Measurements from ENCODE around the gene CDH4. TPM values are rescaled to one million over a fixed set of nuclear protein-coding genes. Genes with fewer than 3 reads are reported as not detected.

Gene CDH4
- total and polyA plus RNA-seq, 3 experiments from 2014 or later = 0.22 TPM; not detected in 2

GRCh38 chr20:61749406-61750075, 497.5 kb downstream of the CDH4 start:
- DNase-seq = no peak
- Histone ChIP-seq H3K36me3 (ENCODE audit: insufficient read depth, low read length) (no peaks in the 10 kb centered on the region), H3K9me3 (ENCODE audit: low read length) (no peaks in the 10 kb centered on the region), H3K27me3 (ENCODE audit: insufficient read depth, low read length, poor library complexity, severe bottlenecking) (no peaks in the 10 kb centered on the region), H3K4me1 (ENCODE audit: insufficient read depth, low read length) (no peaks in the 10 kb centered on the region), H3K4me3 (ENCODE audit: low read length) (no peak overlapping the region), H3K27ac (ENCODE audit: low read depth, low read length) (no peak overlapping the region)
- Mint-ChIP-seq H3K27me3 (peaks cover 0 to 6% of the 10 kb centered on the region in 2 donors), H3K36me3 (no peaks in the 10 kb centered on the region), H3K27ac (no peak overlapping the region), H3K4me3 (no peak overlapping the region), H3K9me3 (peaks cover 5 to 20% (median 9%) of the 10 kb centered on the region in 5 donors), H3K4me1 (no peaks in the 10 kb centered on the region)
- CTCF ChIA-PET = no interaction called here
- POLR2A ChIA-PET = no interaction called here

GRCh38 chr20:61750093-61750492, 498.0 kb downstream of the CDH4 start:
- H3K9me3 Mint-ChIP-seq = peaks cover 5 to 20% (median 7%) of the 10 kb centered on the region in 5 donors
- no peak for DNase-seq
- no peak overlapping the region for H3K4me3 Mint-ChIP-seq
- H3K27ac ChIP-seq (ENCODE audit: low read depth, low read length) = no peak overlapping the region
- no peak overlapping the region for H3K4me3 ChIP-seq (ENCODE audit: low read length)
- POLR2A ChIA-PET = no interaction called here
- peaks cover 0 to 5% of the 10 kb centered on the region in 2 donors for H3K27me3 Mint-ChIP-seq
- no peaks in the 10 kb centered on the region for H3K9me3 ChIP-seq (ENCODE audit: low read length)
- CTCF ChIA-PET = no interaction called here
- no peaks in the 10 kb centered on the region for H3K36me3 ChIP-seq (ENCODE audit: insufficient read depth, low read length)
- H3K4me1 ChIP-seq (ENCODE audit: insufficient read depth, low read length) = no peaks in the 10 kb centered on the region
- no peak overlapping the region for H3K27ac Mint-ChIP-seq
- no peaks in the 10 kb centered on the region for H3K27me3 ChIP-seq (ENCODE audit: insufficient read depth, low read length, poor library complexity, severe bottlenecking)
- H3K4me1 Mint-ChIP-seq = no peaks in the 10 kb centered on the region
- H3K36me3 Mint-ChIP-seq = no peaks in the 10 kb centered on the region

- no peaks in the 10 kb centered on the region for H3K27me3 ChIP-seq (ENCODE audit: insufficient read depth, low read length, poor library complexity, severe bottlenecking)
- H3K36me3 ChIP-seq (ENCODE audit: insufficient read depth, low read length) = no peaks in the 10 kb centered on the region
- H3K4me3 ChIP-seq (ENCODE audit: low read length) = no peak overlapping the region
- Mint-ChIP-seq H3K27me3 (no peaks in the 10 kb centered on the region), H3K36me3 (no peaks in the 10 kb centered on the region), H3K27ac (no peak overlapping the region), H3K9me3 (peaks cover 5 to 20% (median 7%) of the 10 kb centered on the region in 5 donors), H3K4me1 (no peaks in the 10 kb centered on the region), H3K4me3 (no peak overlapping the region)
- ChIA-PET CTCF (no interaction called here), POLR2A (no interaction called here)
- no peaks in the 10 kb centered on the region for H3K9me3 ChIP-seq (ENCODE audit: low read length)
- no peak overlapping the region for H3K27ac ChIP-seq (ENCODE audit: low read depth, low read length)
- H3K4me1 ChIP-seq (ENCODE audit: insufficient read depth, low read length) = no peaks in the 10 kb centered on the region
- no peak for DNase-seq
Measured at GRCh38 chr20:61752576-61752975, 500.5 kb downstream of the CDH4 start.

- Histone ChIP-seq H3K4me1 (ENCODE audit: insufficient read depth, low read length) (no peaks in the 10 kb centered on the region), H3K36me3 (ENCODE audit: insufficient read depth, low read length) (no peaks in the 10 kb centered on the region), H3K4me3 (ENCODE audit: low read length) (no peak overlapping the region), H3K27ac (ENCODE audit: low read depth, low read length) (no peak overlapping the region), H3K9me3 (ENCODE audit: low read length) (no peaks in the 10 kb centered on the region), H3K27me3 (ENCODE audit: insufficient read depth, low read length, poor library complexity, severe bottlenecking) (no peaks in the 10 kb centered on the region)
- H3K36me3 Mint-ChIP-seq = no peaks in the 10 kb centered on the region
- H3K27ac Mint-ChIP-seq = no peak overlapping the region
- H3K27me3 Mint-ChIP-seq = no peaks in the 10 kb centered on the region
- no peak overlapping the region for H3K4me3 Mint-ChIP-seq
- no peaks in the 10 kb centered on the region for H3K4me1 Mint-ChIP-seq
- ChIA-PET POLR2A (no interaction called here), CTCF (no interaction called here)
- peaks cover 2 to 20% (median 7%) of the 10 kb centered on the region in 5 donors for H3K9me3 Mint-ChIP-seq
- DNase-seq = no peak
Measured at GRCh38 chr20:61753316-61753942, 501.4 kb downstream of the CDH4 start.

GRCh38 chr20:61753987-61754956, 502.2 kb downstream of the CDH4 start:
- H3K27me3 Mint-ChIP-seq = no peaks in the 10 kb centered on the region
- no peaks in the 10 kb centered on the region for H3K27me3 ChIP-seq (ENCODE audit: insufficient read depth, low read length, poor library complexity, severe bottlenecking)
- no peak overlapping the region for H3K4me3 Mint-ChIP-seq
- ChIA-PET POLR2A (no interaction called here), CTCF (no interaction called here)
- peaks cover 2 to 20% (median 7%) of the 10 kb centered on the region in 5 donors for H3K9me3 Mint-ChIP-seq
- H3K4me3 ChIP-seq (ENCODE audit: low read length) = no peak overlapping the region
- no peaks in the 10 kb centered on the region for H3K9me3 ChIP-seq (ENCODE audit: low read length)
- no peaks in the 10 kb centered on the region for H3K36me3 Mint-ChIP-seq
- H3K4me1 Mint-ChIP-seq = no peaks in the 10 kb centered on the region
- no peak for DNase-seq
- H3K4me1 ChIP-seq (ENCODE audit: insufficient read depth, low read length) = no peaks in the 10 kb centered on the region
- H3K36me3 ChIP-seq (ENCODE audit: insufficient read depth, low read length) = no peaks in the 10 kb centered on the region
- H3K27ac Mint-ChIP-seq = no peak overlapping the region
- H3K27ac ChIP-seq (ENCODE audit: low read depth, low read length) = no peak overlapping the region

- Mint-ChIP-seq H3K4me3 (no peak overlapping the region), H3K27ac (no peak overlapping the region), H3K4me1 (no peaks in the 10 kb centered on the region), H3K27me3 (no peaks in the 10 kb centered on the region), H3K9me3 (peaks cover 2 to 16% (median 7%) of the 10 kb centered on the region in 5 donors), H3K36me3 (no peaks in the 10 kb centered on the region)
- CTCF ChIA-PET = no interaction called here
- H3K4me3 ChIP-seq (ENCODE audit: low read length) = no peak overlapping the region
- H3K9me3 ChIP-seq (ENCODE audit: low read length) = no peaks in the 10 kb centered on the region
- POLR2A ChIA-PET = no interaction called here
- no peak for DNase-seq
- no peak overlapping the region for H3K27ac ChIP-seq (ENCODE audit: low read depth, low read length)
- no peaks in the 10 kb centered on the region for H3K4me1 ChIP-seq (ENCODE audit: insufficient read depth, low read length)
- H3K36me3 ChIP-seq (ENCODE audit: insufficient read depth, low read length) = no peaks in the 10 kb centered on the region
- no peaks in the 10 kb centered on the region for H3K27me3 ChIP-seq (ENCODE audit: insufficient read depth, low read length, poor library complexity, severe bottlenecking)
Measured at GRCh38 chr20:61754976-61755778, 503.1 kb downstream of the CDH4 start.

GRCh38 chr20:61755971-61756845, 504.1 kb downstream of the CDH4 start:
- Histone ChIP-seq H3K27ac (ENCODE audit: low read depth, low read length) (no peak overlapping the region), H3K4me1 (ENCODE audit: insufficient read depth, low read length) (no peaks in the 10 kb centered on the region), H3K27me3 (ENCODE audit: insufficient read depth, low read length, poor library complexity, severe bottlenecking) (no peaks in the 10 kb centered on the region), H3K4me3 (ENCODE audit: low read length) (no peak overlapping the region), H3K9me3 (ENCODE audit: low read length) (no peaks in the 10 kb centered on the region), H3K36me3 (ENCODE audit: insufficient read depth, low read length) (no peaks in the 10 kb centered on the region)
- Mint-ChIP-seq H3K4me3 (no peak overlapping the region), H3K36me3 (no peaks in the 10 kb centered on the region), H3K4me1 (no peaks in the 10 kb centered on the region), H3K9me3 (peaks cover 0 to 7% (median under 1%) of the 10 kb centered on the region in 5 donors), H3K27me3 (no peaks in the 10 kb centered on the region), H3K27ac (no peak overlapping the region)
- POLR2A ChIA-PET = no interaction called here
- CTCF ChIA-PET = no interaction called here
- DNase-seq = no peak
